ENCODE data around the gene CA12.

The CA12 gene

GRCh38 chr15:63292241-63292640 is 89.4 kb downstream of the CA12 start:
- no peaks in the 10 kb centered on the region for H3K36me3 ChIP-seq
- no peak overlapping the region for H3K27ac ChIP-seq
- no peaks in the 10 kb centered on the region for H3K27me3 ChIP-seq (ENCODE audit: insufficient read depth, low read depth, severe bottlenecking)
- no peaks in the 10 kb centered on the region for H3K9me3 ChIP-seq (ENCODE audit: severe bottlenecking)
- TF ChIP-seq CTCF (IDR thresholded peaks at IDR 0.05; ENCODE audit: low read depth, low read length), result no peak
- no peak for DNase-seq
- H3K4me3 ChIP-seq (ENCODE audit: low read depth, low read length), result no peak overlapping the region

GRCh38 chr15:63291507-63291906 is 90.1 kb downstream of the CA12 start:
- Histone ChIP-seq H3K36me3 (no peaks in the 10 kb centered on the region), H3K9me3 (ENCODE audit: severe bottlenecking) (no peaks in the 10 kb centered on the region), H3K27me3 (ENCODE audit: insufficient read depth, low read depth, severe bottlenecking) (no peaks in the 10 kb centered on the region), H3K4me3 (ENCODE audit: low read depth, low read length) (no peak overlapping the region), H3K27ac (no peak overlapping the region)
- no peak for TF ChIP-seq CTCF (IDR thresholded peaks at IDR 0.05; ENCODE audit: low read depth, low read length)
- no peak for DNase-seq

GRCh38 chr15:63288778-63289378 is 92.8 kb downstream of the CA12 start:
- H3K27me3 ChIP-seq (ENCODE audit: insufficient read depth, low read depth, severe bottlenecking), result no peaks in the 10 kb centered on the region
- peak; percentile 28; the same call in 1 of the 2 replicates for TF ChIP-seq CTCF (IDR thresholded peaks at IDR 0.05; ENCODE audit: low read depth, low read length)
- DNase-seq, result no peak
- no peaks in the 10 kb centered on the region for H3K36me3 ChIP-seq
- H3K9me3 ChIP-seq (ENCODE audit: severe bottlenecking), result no peaks in the 10 kb centered on the region
- H3K27ac ChIP-seq, result no peak overlapping the region
- no peak overlapping the region for H3K4me3 ChIP-seq (ENCODE audit: low read depth, low read length)

- no peak overlapping the region for H3K27ac ChIP-seq
- no peaks in the 10 kb centered on the region for H3K9me3 ChIP-seq (ENCODE audit: severe bottlenecking)
- no peaks in the 10 kb centered on the region for H3K27me3 ChIP-seq (ENCODE audit: insufficient read depth, low read depth, severe bottlenecking)
- DNase-seq, result no peak
- no peak overlapping the region for H3K4me3 ChIP-seq (ENCODE audit: low read depth, low read length)
- 0 out of 2 replicates have a peak, but pooled peaks have one; percentile 12 for TF ChIP-seq CTCF (IDR thresholded peaks at IDR 0.05; ENCODE audit: low read depth, low read length)
- H3K36me3 ChIP-seq, result no peaks in the 10 kb centered on the region
Measured at GRCh38 chr15:63288342-63288741, 93.3 kb downstream of the CA12 start.

GRCh38 chr15:63287109-63287508 is 94.5 kb downstream of the CA12 start:
- H3K4me3 ChIP-seq (ENCODE audit: low read depth, low read length), result no peak overlapping the region
- H3K36me3 ChIP-seq, result no peaks in the 10 kb centered on the region
- no peaks in the 10 kb centered on the region for H3K27me3 ChIP-seq (ENCODE audit: insufficient read depth, low read depth, severe bottlenecking)
- H3K9me3 ChIP-seq (ENCODE audit: severe bottlenecking), result no peaks in the 10 kb centered on the region
- DNase-seq, result no peak
- no peak overlapping the region for H3K27ac ChIP-seq
- no peak for TF ChIP-seq CTCF (IDR thresholded peaks at IDR 0.05; ENCODE audit: low read depth, low read length)

- no peaks in the 10 kb centered on the region for H3K27me3 ChIP-seq (ENCODE audit: insufficient read depth, low read depth, severe bottlenecking)
Measured at GRCh38 chr15:63284335-63284734, 97.3 kb downstream of the CA12 start.

More at GRCh38 chr15:63284335-63284734, 97.3 kb downstream of the CA12 start:
- no peak for TF ChIP-seq CTCF (IDR thresholded peaks at IDR 0.05; ENCODE audit: low read depth, low read length)
- H3K9me3 ChIP-seq (ENCODE audit: severe bottlenecking), result no peaks in the 10 kb centered on the region
- DNase-seq, result no peak
- no peak overlapping the region for H3K27ac ChIP-seq
- no peaks in the 10 kb centered on the region for H3K36me3 ChIP-seq
- no peak overlapping the region for H3K4me3 ChIP-seq (ENCODE audit: low read depth, low read length)
